KOPT-K1 (cell line): ENCODE results near the gene ABCG1.

Experiments used
- H3K27ac ChIP-seq: fragments of 200-600 bp; sonication (generic); 2 replicates; pipeline ENCODE4 v1.5.1; 2016; ENCODE audit warnings: antibody characterized with exemption, mild to moderate bottlenecking, low read depth, low read length; ENCODE audit not compliant: poor library complexity, severe bottlenecking
- H3K36me3 ChIP-seq: fragments of 200-600 bp; sonication (generic); 2 replicates; pipeline ENCODE4 v1.5.1; 2017; ENCODE audit warnings: antibody characterized with exemption, mild to moderate bottlenecking, low read length, moderate library complexity; ENCODE audit not compliant: insufficient read depth
- H3K9me3 ChIP-seq: fragments of 200-600 bp; sonication (generic); 2 replicates; pipeline ENCODE4 v1.5.1; 2017; ENCODE audit warnings: antibody characterized with exemption, low read length, mild to moderate bottlenecking; ENCODE audit not compliant: insufficient read depth, poor library complexity, severe bottlenecking

ABCG1 gene

DNA sequence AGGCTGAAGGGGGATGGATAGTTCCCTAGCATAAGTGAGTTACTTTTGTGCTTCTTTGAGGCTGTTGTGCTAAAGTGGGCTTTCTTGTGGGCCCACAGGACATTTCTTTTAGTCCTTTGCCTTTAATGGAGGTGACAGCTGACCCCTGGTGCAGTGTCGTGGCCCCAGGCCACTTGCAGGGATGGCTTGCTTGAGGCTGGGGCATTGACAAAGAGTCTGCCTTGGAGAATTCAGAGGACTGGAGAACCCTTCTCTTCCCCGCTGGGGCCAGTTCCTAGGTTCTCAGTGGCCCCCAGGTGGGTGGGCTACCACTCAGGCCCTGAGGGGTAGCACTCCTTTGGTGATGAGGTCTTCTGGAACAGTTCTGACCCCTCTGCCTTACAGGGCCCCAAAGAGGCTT, 12.8 kb downstream of the ABCG1 start:
- no peaks in the 10 kb centered on the region for H3K9me3 ChIP-seq
- peak overlapping the region; percentile 99 for H3K27ac ChIP-seq
- peaks cover 3% of the 10 kb centered on the region; the same call in 1 of the 2 replicates for H3K36me3 ChIP-seq

DNA sequence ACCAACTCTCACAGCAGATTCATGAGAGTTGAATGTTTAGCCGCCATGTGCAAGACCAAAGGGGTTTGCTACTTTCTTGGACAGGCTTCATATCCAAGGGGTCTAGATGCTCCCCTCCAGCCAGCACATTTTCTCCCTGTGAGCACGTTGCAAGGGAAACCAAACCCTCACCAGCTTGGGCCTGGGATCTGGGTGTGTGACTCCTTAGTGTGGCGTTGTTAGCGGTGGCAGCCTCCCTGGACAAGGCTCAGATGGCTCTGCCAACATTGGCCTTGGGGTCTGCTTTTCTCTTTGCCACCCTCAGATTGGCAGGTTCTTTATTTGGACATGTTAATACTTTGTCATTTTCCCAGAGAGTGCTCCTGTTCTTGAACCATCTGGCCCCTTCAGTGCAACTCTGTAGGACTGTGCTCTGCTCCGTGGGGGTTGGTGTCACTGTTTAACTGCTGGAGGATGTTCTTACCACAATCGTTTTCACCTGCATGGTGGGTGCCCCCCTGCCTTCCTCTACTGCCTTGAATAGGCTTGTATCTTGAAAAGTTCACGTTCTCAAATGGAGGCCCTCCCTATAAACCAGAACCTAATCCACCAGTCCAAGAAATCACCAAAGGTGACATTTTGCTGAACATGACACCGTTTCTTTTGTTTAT, 13.4 kb downstream of the ABCG1 start:
- H3K27ac ChIP-seq = peak overlapping the region; percentile 99

DNA sequence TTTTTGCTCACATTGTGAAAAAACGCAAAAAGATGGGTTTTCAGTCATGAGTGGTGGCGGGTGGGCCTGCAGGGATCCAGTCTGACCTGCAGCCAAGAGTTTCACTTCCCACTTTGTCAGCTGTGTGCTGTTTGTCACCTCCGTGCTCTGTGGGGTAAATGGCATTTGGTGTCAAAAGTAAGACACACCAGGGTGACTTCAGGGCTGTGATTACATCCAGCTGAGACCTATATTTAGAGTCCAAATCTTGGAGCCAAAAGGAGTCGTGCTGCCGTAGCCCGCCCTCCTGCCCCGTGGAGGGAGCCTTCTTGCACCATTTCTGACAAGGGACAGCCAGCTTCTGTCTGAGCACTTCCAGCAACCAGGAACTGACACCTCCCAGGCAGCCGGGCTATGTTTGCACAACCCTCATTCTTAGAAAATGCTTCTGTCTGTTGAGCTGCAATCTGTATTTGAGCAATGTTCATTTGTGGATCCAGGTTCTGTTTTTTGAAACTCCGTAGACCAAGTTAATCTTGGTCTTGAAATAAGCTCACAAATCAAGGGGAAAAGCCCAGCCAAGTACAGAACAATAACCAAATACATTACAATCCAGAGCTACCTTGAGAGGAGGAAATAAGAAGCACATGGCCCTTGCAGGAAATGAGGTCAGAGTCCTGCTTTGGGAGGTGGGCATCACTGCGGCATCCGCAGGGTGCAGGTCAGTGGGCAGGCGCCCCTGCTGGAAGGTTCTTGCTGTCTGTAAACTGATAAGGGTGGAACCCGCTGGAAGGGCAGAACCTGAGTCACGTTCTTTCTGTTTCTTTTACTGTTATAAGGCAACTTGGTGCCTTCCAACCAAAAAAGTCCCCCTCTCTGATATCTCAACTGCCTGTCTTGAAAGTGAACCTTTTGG, 14.4 kb downstream of the ABCG1 start:
- Histone ChIP-seq H3K27ac (peak overlapping the region; percentile 99), H3K9me3 (no peaks in the 10 kb centered on the region), H3K36me3 (no peaks in the 10 kb centered on the region)

More for the DNA sequence above, 13.4 kb downstream of the ABCG1 start:
- H3K36me3 ChIP-seq = no peaks in the 10 kb centered on the region
- H3K9me3 ChIP-seq = no peaks in the 10 kb centered on the region

DNA sequence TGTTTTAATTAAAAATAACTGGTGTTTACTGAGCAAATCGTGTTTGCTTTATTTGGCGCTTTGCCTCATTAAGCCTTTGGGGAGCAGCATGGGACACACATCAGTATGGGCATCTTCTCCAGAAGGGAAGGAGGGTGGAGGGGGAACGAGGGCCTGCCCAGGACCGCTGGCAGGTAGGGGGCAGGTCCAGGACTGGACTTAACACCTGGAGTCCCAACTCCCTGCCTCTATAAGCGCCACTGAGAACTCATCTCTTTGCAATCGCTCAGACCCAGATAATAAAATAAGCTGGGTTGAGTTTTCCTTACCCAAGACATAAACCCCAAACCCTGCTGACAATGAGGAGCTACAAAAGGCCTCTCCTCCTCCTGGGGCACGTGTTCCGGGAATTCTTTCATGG, 15.1 kb downstream of the ABCG1 start:
- Histone ChIP-seq H3K36me3 (no peaks in the 10 kb centered on the region), H3K9me3 (no peaks in the 10 kb centered on the region), H3K27ac (peak overlapping the region; percentile 99)

- Histone ChIP-seq H3K27ac (peak overlapping the region; percentile 99), H3K36me3 (no peaks in the 10 kb centered on the region)
These were observed 15.7 kb downstream of the ABCG1 start for GRCh38 chr21:42234464-42235241.

GRCh38 chr21:42235593-42235992, 16.7 kb downstream of the ABCG1 start:
- Histone ChIP-seq H3K36me3 (no peaks in the 10 kb centered on the region), H3K27ac (peak overlapping the region; percentile 99), H3K9me3 (no peaks in the 10 kb centered on the region)

More at GRCh38 chr21:42234464-42235241, 15.7 kb downstream of the ABCG1 start:
- no peaks in the 10 kb centered on the region for H3K9me3 ChIP-seq

- Histone ChIP-seq H3K9me3 (no peaks in the 10 kb centered on the region), H3K27ac (peak overlapping the region; percentile 99), H3K36me3 (no peaks in the 10 kb centered on the region)
These were observed 17.1 kb downstream of the ABCG1 start for GRCh38 chr21:42236014-42236413.

GRCh38 chr21:42236693-42237092, 17.8 kb downstream of the ABCG1 start:
- H3K36me3 ChIP-seq = no peaks in the 10 kb centered on the region
- no peaks in the 10 kb centered on the region for H3K9me3 ChIP-seq
- peak overlapping the region; percentile 99 for H3K27ac ChIP-seq

- Histone ChIP-seq H3K27ac (peak overlapping the region; percentile 99), H3K9me3 (no peaks in the 10 kb centered on the region), H3K36me3 (no peaks in the 10 kb centered on the region)
These were observed 18.2 kb downstream of the ABCG1 start for GRCh38 chr21:42237161-42237560.

- H3K9me3 ChIP-seq = no peaks in the 10 kb centered on the region
- H3K36me3 ChIP-seq = no peaks in the 10 kb centered on the region
- H3K27ac ChIP-seq = peak overlapping the region; percentile 99
These were observed 18.6 kb downstream of the ABCG1 start for GRCh38 chr21:42237577-42237976.

GRCh38 chr21:42238185-42238934, 19.4 kb downstream of the ABCG1 start:
- Histone ChIP-seq H3K27ac (peak overlapping the region; percentile 99), H3K9me3 (no peaks in the 10 kb centered on the region), H3K36me3 (no peaks in the 10 kb centered on the region)

GRCh38 chr21:42239556-42239955, 20.6 kb downstream of the ABCG1 start:
- Histone ChIP-seq H3K9me3 (no peaks in the 10 kb centered on the region), H3K27ac (peak overlapping the region; percentile 33), H3K36me3 (no peaks in the 10 kb centered on the region)

DNA sequence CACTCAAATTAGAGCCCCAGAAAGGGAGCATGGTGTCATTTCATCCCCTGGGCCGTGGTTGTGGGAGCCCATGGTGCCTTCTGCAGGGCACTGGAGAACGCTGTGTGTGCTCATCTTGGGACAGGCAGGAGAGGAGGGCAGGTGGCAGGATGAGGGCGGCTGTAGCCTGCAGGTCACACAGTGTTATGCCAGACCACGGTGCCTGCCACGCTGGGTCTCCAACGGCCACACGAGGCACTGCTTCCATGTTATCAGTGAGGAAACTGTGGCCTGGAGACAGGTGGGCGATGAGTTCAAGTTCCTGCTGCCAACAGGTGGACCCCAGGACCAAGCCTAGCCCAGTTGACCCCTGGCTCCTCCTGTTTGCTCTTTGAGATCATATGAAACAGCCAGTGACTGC, 21.0 kb downstream of the ABCG1 start:
- H3K36me3 ChIP-seq = no peaks in the 10 kb centered on the region
- H3K27ac ChIP-seq = peak overlapping the region; percentile 33
- no peaks in the 10 kb centered on the region for H3K9me3 ChIP-seq

DNA sequence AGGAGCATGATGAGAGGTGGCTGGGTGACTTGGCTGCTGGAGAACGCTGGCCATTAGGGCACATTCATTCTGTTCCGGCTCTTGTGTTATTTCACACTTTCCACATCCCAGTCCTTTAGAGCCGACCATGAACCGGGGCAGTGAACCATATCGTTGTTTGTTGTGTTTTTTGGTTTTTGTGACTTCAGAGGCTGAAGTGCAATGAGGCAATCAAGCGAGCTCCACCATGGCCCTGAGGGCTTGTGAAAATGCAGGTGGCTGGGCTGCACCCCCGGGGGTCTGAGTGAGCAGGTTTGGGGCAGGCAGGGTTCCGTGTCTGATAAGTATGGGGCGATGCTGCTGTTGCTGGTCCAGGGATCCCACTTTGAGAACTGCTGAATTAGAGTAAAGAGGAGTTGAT, 23.7 kb downstream of the ABCG1 start:
- peak overlapping the region; percentile 29 for H3K27ac ChIP-seq
- H3K9me3 ChIP-seq = no peaks in the 10 kb centered on the region
- H3K36me3 ChIP-seq = no peaks in the 10 kb centered on the region
